GM03348 (cell line): ENCODE results near the gene RANBP17.
A peak's percentile ranks its signal among the peaks of the same experiment; 100 is the strongest.

ENCODE experiments used
- DNase-seq: peaks from one replicate; pipeline ENCODE4 v3.0.0; 2012; ENCODE audit warnings: low spot score

Gene RANBP17

GRCh38 chr5:171093598-171093997 lies 231.8 kb downstream of the RANBP17 start:
- no peak for DNase-seq

GRCh38 chr5:171094356-171094755 lies 232.5 kb downstream of the RANBP17 start:
- no peak for DNase-seq

GRCh38 chr5:171102877-171103610 lies 241.2 kb downstream of the RANBP17 start:
- no peak for DNase-seq

- no peak for DNase-seq
Measured at GRCh38 chr5:171107669-171108068, 245.9 kb downstream of the RANBP17 start.

- DNase-seq, result no peak
Measured at GRCh38 chr5:171115519-171115918, 253.7 kb downstream of the RANBP17 start.

- DNase-seq, result no peak
Measured at GRCh38 chr5:171116719-171117118, 254.9 kb downstream of the RANBP17 start.

- DNase-seq, result no peak
Measured at GRCh38 chr5:171120986-171121622, 259.3 kb downstream of the RANBP17 start.

GRCh38 chr5:171121638-171122037 lies 259.8 kb downstream of the RANBP17 start:
- DNase-seq, result no peak

- no peak for DNase-seq
Measured at GRCh38 chr5:171122372-171122771, 260.6 kb downstream of the RANBP17 start.

- no peak for DNase-seq
Measured at GRCh38 chr5:171123417-171123816, 261.6 kb downstream of the RANBP17 start.

GRCh38 chr5:171127314-171127713 lies 265.5 kb downstream of the RANBP17 start:
- peak; percentile 11 for DNase-seq

GRCh38 chr5:171128136-171128535 lies 266.3 kb downstream of the RANBP17 start:
- no peak for DNase-seq

- no peak for DNase-seq
Measured at GRCh38 chr5:171129308-171129707, 267.5 kb downstream of the RANBP17 start.

- DNase-seq, result no peak
Measured at GRCh38 chr5:171131497-171131896, 269.7 kb downstream of the RANBP17 start.

- peak; percentile 27 for DNase-seq
Measured at GRCh38 chr5:171137768-171138525, 276.1 kb downstream of the RANBP17 start.

GRCh38 chr5:171139227-171139626 lies 277.4 kb downstream of the RANBP17 start:
- no peak for DNase-seq

GRCh38 chr5:171142617-171143016 lies 280.8 kb downstream of the RANBP17 start:
- DNase-seq, result no peak

- no peak for DNase-seq
Measured at GRCh38 chr5:171143171-171143570, 281.4 kb downstream of the RANBP17 start.

GRCh38 chr5:171143926-171144325 lies 282.1 kb downstream of the RANBP17 start:
- DNase-seq, result no peak

GRCh38 chr5:171149333-171149732 lies 287.5 kb downstream of the RANBP17 start:
- no peak for DNase-seq

- no peak for DNase-seq
Measured at GRCh38 chr5:171149772-171150171, 288.0 kb downstream of the RANBP17 start.

GRCh38 chr5:171152382-171152781 lies 290.6 kb downstream of the RANBP17 start:
- DNase-seq, result peak; percentile 55

- peak; percentile 60 for DNase-seq
Measured at GRCh38 chr5:171155621-171156020, 293.8 kb downstream of the RANBP17 start.
